ENCODE results near the gene ASPDH. TPM values are rescaled to one million over a fixed set of nuclear protein-coding genes. Genes with fewer than 3 reads are reported as not detected.

ASPDH gene
- total and polyA plus RNA-seq, 2 donors (not counting 1 experiment from before 2014, with no cell fraction given), result not detected

GRCh38 chr19:50558449-50558848 lies 44.7 kb upstream of the ASPDH start:
- no peak overlapping the region for H3K9ac ChIP-seq (ENCODE audit: low read length)
- WGBS (ENCODE audit: insufficient coverage), result 89% methylated on average over 13 of the region's 13 CpGs
- ATAC-seq (ENCODE audit: low read depth) (no peak), DNase-seq (no peak)
- POLR2A ChIA-PET, result no interaction called here
- H3K27me3 Mint-ChIP-seq, result peaks cover 47% of the 10 kb centered on the region
- H3K79me2 ChIP-seq (ENCODE audit: control insufficient read depth, insufficient read depth, low read length), result no peaks in the 10 kb centered on the region
- peaks cover 0 to 12% (median 0%) of the 10 kb centered on the region in 3 donors for H3K9me3 ChIP-seq (ENCODE audit: control extremely low read depth in 1 of 3, control insufficient read depth in 2 of 3, insufficient read depth in 1 of 3, low read length in 2 of 3)
- no peaks in the 10 kb centered on the region for H3K9me3 Mint-ChIP-seq (ENCODE audit: insufficient read depth)
- no peak overlapping the region for H3K4me2 ChIP-seq (replicated peaks; ENCODE audit: low read depth, low read length, poor library complexity, severe bottlenecking)
- H3K4me1 ChIP-seq (ENCODE audit: control insufficient read depth in 2 of 2, insufficient read depth in 2 of 2, low read length in 2 of 2), result peaks cover 13 to 14% of the 10 kb centered on the region in 2 donors
- TF ChIP-seq EZH2 (IDR thresholded peaks at IDR 0.05; ENCODE audit: borderline replicate concordance, insufficient read depth, low read depth, low read length, poor library complexity, severe bottlenecking) (no peak), CTCF (IDR thresholded peaks at IDR 0.05) (no peak)
- no peak overlapping the region for H3K27ac Mint-ChIP-seq
- no peak overlapping the region for H3K4me3 Mint-ChIP-seq
- no peak overlapping the region for H3K4me3 ChIP-seq (ENCODE audit: control extremely low read depth in 1 of 5, extremely low read depth in 1 of 5, insufficient read depth in 1 of 5, low read depth in 2 of 5, low read length in 4 of 5)
- H3K27me3 ChIP-seq (replicated peaks in 1 of 4; ENCODE audit: control extremely low read depth in 1 of 4, control insufficient read depth in 3 of 4, insufficient read depth in 4 of 4, low read length in 3 of 4), result peaks cover 0 to 57% (median 7%) of the 10 kb centered on the region in 4 experiments
- H3K36me3 ChIP-seq (replicated peaks in 1 of 2; ENCODE audit: control extremely low read depth in 1 of 2, control insufficient read depth in 1 of 2, extremely low read depth in 1 of 2, insufficient read depth in 2 of 2, low read length in 1 of 2), result no peaks in the 10 kb centered on the region
- intact Hi-C loops (cut with micrococcal nuclease), result no loop called here
- CTCF ChIA-PET, result no interaction called here
- peaks cover 5% of the 10 kb centered on the region for H3K4me1 Mint-ChIP-seq
- H4K20me1 ChIP-seq (ENCODE audit: control insufficient read depth, insufficient read depth, low read length, poor library complexity, severe bottlenecking), result no peaks in the 10 kb centered on the region
- no peak overlapping the region for H2AFZ ChIP-seq (ENCODE audit: insufficient read depth, low read depth, low read length, poor library complexity, severe bottlenecking)
- no peak overlapping the region for H3K27ac ChIP-seq (ENCODE audit: low read length in 2 of 2)

- Mint-ChIP-seq H3K4me3 (no peak overlapping the region), H3K27me3 (peaks cover 47% of the 10 kb centered on the region), H3K9me3 (ENCODE audit: insufficient read depth) (no peaks in the 10 kb centered on the region), H3K27ac (no peak overlapping the region), H3K4me1 (peaks cover 5% of the 10 kb centered on the region)
- Histone ChIP-seq H3K4me2 (replicated peaks; ENCODE audit: low read depth, low read length, poor library complexity, severe bottlenecking) (no peak overlapping the region), H3K4me3 (ENCODE audit: control extremely low read depth in 1 of 5, extremely low read depth in 1 of 5, insufficient read depth in 1 of 5, low read depth in 2 of 5, low read length in 4 of 5) (no peak overlapping the region), H3K36me3 (replicated peaks in 1 of 2; ENCODE audit: control extremely low read depth in 1 of 2, control insufficient read depth in 1 of 2, extremely low read depth in 1 of 2, insufficient read depth in 2 of 2, low read length in 1 of 2) (no peaks in the 10 kb centered on the region), H4K20me1 (ENCODE audit: control insufficient read depth, insufficient read depth, low read length, poor library complexity, severe bottlenecking) (no peaks in the 10 kb centered on the region), H3K27me3 (replicated peaks in 1 of 4; ENCODE audit: control extremely low read depth in 1 of 4, control insufficient read depth in 3 of 4, insufficient read depth in 4 of 4, low read length in 3 of 4) (peaks cover 0 to 57% (median 7%) of the 10 kb centered on the region in 4 experiments), H3K9ac (ENCODE audit: low read length) (no peak overlapping the region), H3K4me1 (ENCODE audit: control insufficient read depth in 2 of 2, insufficient read depth in 2 of 2, low read length in 2 of 2) (peaks cover 13 to 14% of the 10 kb centered on the region in 2 donors), H3K9me3 (ENCODE audit: control extremely low read depth in 1 of 3, control insufficient read depth in 2 of 3, insufficient read depth in 1 of 3, low read length in 2 of 3) (peaks cover 0 to 16% (median 0%) of the 10 kb centered on the region in 3 donors), H2AFZ (ENCODE audit: insufficient read depth, low read depth, low read length, poor library complexity, severe bottlenecking) (no peak overlapping the region), H3K27ac (ENCODE audit: low read length in 2 of 2) (no peak overlapping the region), H3K79me2 (ENCODE audit: control insufficient read depth, insufficient read depth, low read length) (no peaks in the 10 kb centered on the region)
- WGBS (ENCODE audit: insufficient coverage), result no CpG with 5 or more reads among the region's 4 CpGs
- intact Hi-C loops (cut with micrococcal nuclease), result no loop called here
- ChIA-PET CTCF (no interaction called here), POLR2A (no interaction called here)
- no peak for TF ChIP-seq EZH2 (IDR thresholded peaks at IDR 0.05; ENCODE audit: borderline replicate concordance, insufficient read depth, low read depth, low read length, poor library complexity, severe bottlenecking)
- no peak for TF ChIP-seq CTCF (IDR thresholded peaks at IDR 0.05)
- ATAC-seq (ENCODE audit: low read depth), result no peak
- no peak for DNase-seq
Measured at GRCh38 chr19:50558039-50558438, 44.3 kb upstream of the ASPDH start.
